ENCODE results near the gene ASS1. TPM values are rescaled to one million over a fixed set of nuclear protein-coding genes. Genes with fewer than 3 reads are reported as not detected.

ASS1 gene
- total RNA-seq, 6 donors from 2014 or later: 31.4 to 104 (median 66.3) TPM

DNA sequence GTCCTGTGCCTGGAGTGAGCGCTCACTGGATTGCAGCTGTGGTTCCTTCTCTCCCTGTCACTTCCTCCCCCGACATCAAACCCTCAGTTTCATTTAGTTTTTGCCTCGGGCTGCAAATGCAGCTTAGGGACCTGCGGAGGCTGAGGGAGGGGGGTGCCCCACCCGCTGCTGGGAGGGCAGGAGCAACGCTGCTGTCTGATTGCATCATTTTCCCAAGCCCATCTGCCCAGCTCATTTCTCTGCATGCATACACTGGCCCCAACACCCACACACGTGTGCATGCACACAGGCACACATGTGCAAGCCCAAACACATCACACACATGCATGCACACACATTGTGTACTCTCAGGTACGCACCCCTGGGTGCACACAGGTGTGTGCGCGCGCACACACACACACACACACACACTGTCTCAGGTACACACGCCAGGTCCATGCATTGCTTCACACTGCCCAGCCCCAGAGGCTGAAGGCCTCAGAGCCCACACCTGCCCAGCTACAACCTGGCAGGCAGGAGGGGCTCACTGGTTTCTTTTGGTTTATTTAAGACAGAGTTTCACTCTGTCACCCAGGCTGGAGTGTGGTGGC, 3.4 kb downstream of the ASS1 start:
- peaks cover 64 to 71% (median 66%) of the 10 kb centered on the region in 4 donors for H3K4me1 ChIP-seq
- H3K36me3 ChIP-seq: no peaks in the 10 kb centered on the region
- no peaks in the 10 kb centered on the region for H3K27me3 ChIP-seq
- DNase-seq: no peak
- no peaks in the 10 kb centered on the region for H3K9me3 ChIP-seq
- TF ChIP-seq, protein P1, sequence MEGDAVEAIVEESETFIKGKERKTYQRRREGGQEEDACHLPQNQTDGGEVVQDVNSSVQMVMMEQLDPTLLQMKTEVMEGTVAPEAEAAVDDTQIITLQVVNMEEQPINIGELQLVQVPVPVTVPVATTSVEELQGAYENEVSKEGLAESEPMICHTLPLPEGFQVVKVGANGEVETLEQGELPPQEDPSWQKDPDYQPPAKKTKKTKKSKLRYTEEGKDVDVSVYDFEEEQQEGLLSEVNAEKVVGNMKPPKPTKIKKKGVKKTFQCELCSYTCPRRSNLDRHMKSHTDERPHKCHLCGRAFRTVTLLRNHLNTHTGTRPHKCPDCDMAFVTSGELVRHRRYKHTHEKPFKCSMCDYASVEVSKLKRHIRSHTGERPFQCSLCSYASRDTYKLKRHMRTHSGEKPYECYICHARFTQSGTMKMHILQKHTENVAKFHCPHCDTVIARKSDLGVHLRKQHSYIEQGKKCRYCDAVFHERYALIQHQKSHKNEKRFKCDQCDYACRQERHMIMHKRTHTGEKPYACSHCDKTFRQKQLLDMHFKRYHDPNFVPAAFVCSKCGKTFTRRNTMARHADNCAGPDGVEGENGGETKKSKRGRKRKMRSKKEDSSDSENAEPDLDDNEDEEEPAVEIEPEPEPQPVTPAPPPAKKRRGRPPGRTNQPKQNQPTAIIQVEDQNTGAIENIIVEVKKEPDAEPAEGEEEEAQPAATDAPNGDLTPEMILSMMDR (IDR thresholded peaks at IDR 0.05): no peak
- no peak for TF ChIP-seq POLR2A (IDR thresholded peaks at IDR 0.05)
- no peak for TF ChIP-seq EP300 (IDR thresholded peaks at IDR 0.05)
- TF ChIP-seq POLR2AphosphoS5 (IDR thresholded peaks at IDR 0.05): no peak
- peak overlapping the region in 1 of 4 donors; percentile 86 for H3K27ac ChIP-seq
- no peak overlapping the region for H3K4me3 ChIP-seq
- 47 to 69% methylated on average over 8 to 11 of the region's 12 CpGs for WGBS, 2 donors
- no peak for ATAC-seq (ENCODE audit: low FRiP score in 2 of 2)

DNA sequence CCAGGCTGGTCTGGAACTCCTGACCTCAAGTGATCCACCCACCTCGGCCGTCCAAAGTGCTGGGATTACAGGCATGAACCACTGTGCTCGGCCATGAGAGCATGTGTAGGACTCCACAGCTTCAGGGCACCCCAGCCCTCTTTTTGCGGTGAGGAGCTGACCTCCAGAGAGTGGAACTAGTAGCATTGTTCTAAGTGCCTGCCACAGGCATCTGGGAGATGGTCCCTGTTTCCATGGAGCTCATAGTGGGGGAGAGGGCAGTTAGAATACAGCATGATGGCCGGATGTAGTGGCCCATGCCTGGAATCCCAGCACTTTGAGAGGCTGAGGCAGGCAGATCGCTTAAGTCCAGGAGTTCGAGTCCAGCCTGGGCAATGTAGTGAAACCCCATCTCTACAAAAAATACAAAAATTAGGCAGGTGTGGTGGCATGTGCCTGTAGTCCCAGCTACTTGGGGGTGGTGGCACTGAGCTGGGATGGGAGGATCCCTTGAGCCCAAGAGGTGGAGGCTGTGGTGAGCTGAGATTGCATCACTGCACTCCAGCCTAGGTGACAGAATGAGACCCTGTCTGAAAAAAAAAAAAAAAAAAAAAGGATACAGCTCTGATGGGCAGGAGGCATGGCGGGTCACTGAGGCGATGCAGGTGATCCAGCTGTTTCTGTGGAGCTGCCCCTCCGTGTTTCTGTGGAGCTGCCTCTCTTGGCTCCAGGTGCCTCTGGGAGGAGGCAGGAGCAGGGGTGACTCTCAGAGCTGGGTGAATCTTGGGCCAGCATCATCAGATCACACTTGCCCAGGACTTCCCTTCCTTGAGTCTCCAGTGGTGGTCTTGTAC, 4.2 kb downstream of the ASS1 start:
- TF ChIP-seq, protein P1 (IDR thresholded peaks at IDR 0.05): no peak
- TF ChIP-seq POLR2AphosphoS5 (IDR thresholded peaks at IDR 0.05) (no peak), EP300 (IDR thresholded peaks at IDR 0.05) (no peak), POLR2A (IDR thresholded peaks at IDR 0.05) (no peak)
- no peaks in the 10 kb centered on the region for H3K36me3 ChIP-seq
- 92 to 96% methylated on average over 8 to 10 of the region's 10 CpGs for WGBS, 2 donors
- no peaks in the 10 kb centered on the region for H3K9me3 ChIP-seq
- DNase-seq: no peak
- H3K4me1 ChIP-seq: peaks cover 65 to 76% (median 72%) of the 10 kb centered on the region in 4 donors
- no peak overlapping the region for H3K4me3 ChIP-seq
- no peak overlapping the region for H3K27ac ChIP-seq
- no peaks in the 10 kb centered on the region for H3K27me3 ChIP-seq
- no peak for ATAC-seq (ENCODE audit: low FRiP score in 2 of 2)

DNA sequence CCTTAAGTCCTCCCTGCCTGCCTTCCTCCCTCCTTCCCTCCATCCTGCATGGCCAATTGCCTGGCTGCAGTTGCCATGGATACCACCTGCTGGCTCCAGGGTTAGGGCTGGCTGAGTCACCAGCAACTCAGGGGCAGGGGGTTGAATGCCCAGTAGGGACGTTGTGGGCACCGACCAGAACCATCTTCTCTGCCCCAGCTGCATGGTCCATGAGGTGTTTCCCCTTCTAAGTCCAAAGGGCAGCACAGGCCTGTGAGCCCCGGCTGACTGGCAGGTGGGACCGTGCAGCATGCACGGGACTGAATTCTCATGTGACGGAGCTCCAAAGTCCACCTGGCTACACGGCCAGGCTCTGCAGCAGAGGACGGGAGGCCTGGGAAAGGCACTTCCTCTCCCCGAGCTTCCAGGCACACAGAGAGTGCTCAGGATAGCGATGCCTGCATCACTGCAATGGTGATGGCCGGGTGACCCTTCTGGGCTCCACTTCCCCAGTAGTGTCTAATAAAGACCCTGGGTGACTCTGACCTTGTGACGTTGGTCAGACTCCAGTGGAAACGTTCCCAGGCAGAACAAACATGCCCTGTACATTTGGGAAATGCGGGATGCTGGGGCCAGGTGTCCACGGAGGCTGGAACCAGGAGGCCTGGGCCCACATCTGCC, 5.7 kb downstream of the ASS1 start:
- H3K36me3 ChIP-seq: no peaks in the 10 kb centered on the region
- H3K27me3 ChIP-seq: no peaks in the 10 kb centered on the region
- H3K9me3 ChIP-seq: no peaks in the 10 kb centered on the region
- DNase-seq (peak in 1 of 2 donors; percentile 50), ATAC-seq (ENCODE audit: low FRiP score in 2 of 2) (no peak)
- peaks cover 54 to 66% (median 61%) of the 10 kb centered on the region in 4 donors for H3K4me1 ChIP-seq
- peak overlapping the region in 3 of 4 donors; percentile 70 to 80 (median 76) for H3K27ac ChIP-seq
- 71 to 74% methylated on average over 6 to 15 of the region's 15 CpGs for WGBS, 2 donors
- TF ChIP-seq EP300 (IDR thresholded peaks at IDR 0.05) (no peak), POLR2AphosphoS5 (IDR thresholded peaks at IDR 0.05) (no peak), POLR2A (IDR thresholded peaks at IDR 0.05) (no peak)
- TF ChIP-seq, protein P1 (IDR thresholded peaks at IDR 0.05): no peak
- no peak overlapping the region for H3K4me3 ChIP-seq

DNA sequence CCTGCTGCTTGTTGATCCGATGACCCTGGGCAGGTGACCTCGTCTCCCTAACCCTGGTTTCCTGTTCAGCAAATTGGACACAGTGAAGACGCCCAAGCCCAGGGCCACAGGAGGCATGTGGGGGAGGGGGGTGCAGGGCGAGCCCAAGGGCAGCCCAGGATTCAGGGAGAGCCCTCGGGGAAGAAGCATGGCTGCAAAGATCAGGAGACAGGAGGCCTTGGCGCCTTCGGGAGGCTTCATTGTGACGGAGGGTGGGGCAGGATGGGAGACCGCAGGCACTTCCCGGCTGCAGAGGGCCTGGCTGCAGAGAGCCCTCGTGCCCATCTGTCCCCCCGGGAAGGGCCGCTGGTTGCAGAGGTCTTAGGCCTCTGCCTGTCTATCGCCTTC, 6.2 kb downstream of the ASS1 start:
- TF ChIP-seq EP300 (IDR thresholded peaks at IDR 0.05) (no peak), POLR2A (IDR thresholded peaks at IDR 0.05) (no peak), POLR2AphosphoS5 (IDR thresholded peaks at IDR 0.05) (no peak)
- TF ChIP-seq, protein P1 (IDR thresholded peaks at IDR 0.05): no peak

More for the DNA sequence above, 6.2 kb downstream of the ASS1 start:
- Histone ChIP-seq H3K36me3 (no peaks in the 10 kb centered on the region), H3K27me3 (no peaks in the 10 kb centered on the region), H3K27ac (peak overlapping the region; percentile 41 to 80 (median 73)), H3K4me3 (no peak overlapping the region), H3K4me1 (peaks cover 49 to 61% (median 56%) of the 10 kb centered on the region in 4 donors), H3K9me3 (no peaks in the 10 kb centered on the region)
- WGBS, 2 donors: 48 to 54% methylated on average over 13 to 14 of the region's 14 CpGs
- ATAC-seq (ENCODE audit: low FRiP score in 2 of 2): no peak
- DNase-seq: peak in 1 of 2 donors; percentile 61
